Activated T-cell treated with anti-CD3 and anti-CD28 coated beads, Interleukin-2, amount 50 U/mL, for 48 hours (primary cell): Measurements from ENCODE around the gene VPS29.

Experiments
- DNase-seq, 2 experiments: peaks; one replicate each; pipeline ENCODE4 v3.0.0-alpha.2; 2020

VPS29 gene

DNA sequence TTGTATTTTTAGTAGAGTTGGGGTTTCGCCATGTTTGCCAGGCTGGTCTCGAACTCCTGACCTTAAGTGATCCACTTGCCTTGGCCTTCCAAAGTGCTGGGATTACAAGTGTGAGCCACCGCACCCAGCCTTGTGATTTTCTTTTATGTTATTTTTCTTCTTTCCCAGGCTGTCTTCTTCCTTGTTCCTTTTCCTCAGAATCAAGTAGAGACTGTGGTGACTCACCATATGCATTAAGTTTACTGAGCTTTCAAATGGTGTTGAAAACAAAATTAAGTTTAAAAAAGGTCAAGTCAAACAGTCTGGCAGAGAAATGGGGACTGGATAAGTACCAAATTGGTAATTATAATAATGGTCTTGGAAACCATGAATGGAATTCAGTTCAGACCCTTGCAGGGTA, 57.5 kb downstream of the VPS29 start:
- no peak for DNase-seq
